HG03280 (cell line): ENCODE measurements around the gene SLC7A10.

Source experiments
- ATAC-seq: cut with Tn5 transposase; IDR thresholded peaks from one replicate; pipeline ENCODE4 v1.9.1; 2021; ENCODE audit warnings: mild to moderate bottlenecking, moderate library complexity; ENCODE audit not compliant: unreplicated experiment

Gene SLC7A10

DNA sequence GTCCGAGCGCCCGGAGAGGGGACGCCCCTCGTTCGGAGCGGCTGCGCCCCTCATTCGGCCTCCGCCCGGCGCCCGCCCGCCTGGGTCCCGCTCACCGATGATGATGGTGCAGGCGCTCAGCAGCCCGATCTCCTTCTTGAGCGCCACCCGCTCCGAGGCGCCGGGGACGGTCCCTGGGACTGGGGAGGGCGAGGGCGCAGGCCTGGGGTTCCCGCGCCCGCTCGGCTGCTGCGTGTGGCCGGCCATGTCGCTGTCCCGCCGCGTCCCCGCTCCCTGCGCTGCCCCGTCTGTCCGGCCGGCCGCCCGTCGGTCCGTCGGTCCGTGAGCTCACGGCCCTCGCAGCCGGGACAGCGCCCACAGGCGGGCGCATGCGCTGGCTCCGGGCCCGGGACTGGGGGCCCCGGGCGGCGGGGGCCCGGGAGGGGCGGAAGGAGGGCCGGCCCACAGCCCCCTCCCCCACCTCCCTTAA is at the start of gene SLC7A10:
SLC7A10 (minus strand) TSS at position 393 of the 469 bp plus-strand sequence; CDS start at position 246, 147 bp downstream.
- no peak for ATAC-seq

DNA sequence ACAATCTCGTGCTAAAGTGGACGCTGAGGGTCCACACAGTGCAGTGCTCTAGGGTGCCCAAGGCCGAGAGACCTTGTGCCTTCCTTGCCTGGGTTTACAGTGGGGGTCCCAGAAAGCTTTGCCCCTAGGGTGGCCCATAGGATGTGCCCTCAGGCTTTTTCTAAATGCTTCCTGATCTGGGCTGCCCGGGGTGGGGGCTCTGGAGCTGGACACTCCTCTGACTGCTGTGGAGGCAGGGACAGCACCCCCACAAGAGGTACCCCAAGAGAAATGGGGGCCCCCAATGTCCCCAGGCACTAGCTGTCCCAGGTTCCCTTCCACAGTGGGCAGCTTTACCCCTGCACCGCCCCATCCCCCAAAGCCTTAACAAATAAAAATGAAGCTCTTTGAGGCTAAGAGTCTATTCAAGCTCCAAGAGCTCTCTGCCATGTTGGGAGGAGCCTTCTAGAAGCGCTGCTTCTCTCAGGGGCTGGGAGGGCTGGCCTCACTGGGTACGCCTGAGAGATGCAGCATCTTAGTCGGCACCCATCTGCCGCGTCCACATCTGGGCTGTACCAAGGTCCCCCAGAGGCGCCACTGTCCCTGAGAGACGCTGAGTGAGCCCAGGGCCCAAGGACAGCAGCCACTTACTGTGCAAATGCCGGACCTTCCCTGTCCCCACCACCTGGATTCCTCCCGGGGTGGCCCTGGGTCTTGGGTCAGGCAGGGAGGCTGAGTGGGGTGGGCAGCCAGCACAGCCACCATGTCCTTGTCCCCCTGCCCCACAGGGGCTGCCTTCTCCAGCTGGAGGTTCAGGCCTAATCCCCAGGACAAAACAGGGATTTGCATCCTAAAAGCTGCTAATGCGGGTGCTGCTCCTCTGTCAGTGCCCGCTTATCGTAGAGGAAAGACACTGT is 49.3 kb upstream of the SLC7A10 start:
- ATAC-seq: no peak

DNA sequence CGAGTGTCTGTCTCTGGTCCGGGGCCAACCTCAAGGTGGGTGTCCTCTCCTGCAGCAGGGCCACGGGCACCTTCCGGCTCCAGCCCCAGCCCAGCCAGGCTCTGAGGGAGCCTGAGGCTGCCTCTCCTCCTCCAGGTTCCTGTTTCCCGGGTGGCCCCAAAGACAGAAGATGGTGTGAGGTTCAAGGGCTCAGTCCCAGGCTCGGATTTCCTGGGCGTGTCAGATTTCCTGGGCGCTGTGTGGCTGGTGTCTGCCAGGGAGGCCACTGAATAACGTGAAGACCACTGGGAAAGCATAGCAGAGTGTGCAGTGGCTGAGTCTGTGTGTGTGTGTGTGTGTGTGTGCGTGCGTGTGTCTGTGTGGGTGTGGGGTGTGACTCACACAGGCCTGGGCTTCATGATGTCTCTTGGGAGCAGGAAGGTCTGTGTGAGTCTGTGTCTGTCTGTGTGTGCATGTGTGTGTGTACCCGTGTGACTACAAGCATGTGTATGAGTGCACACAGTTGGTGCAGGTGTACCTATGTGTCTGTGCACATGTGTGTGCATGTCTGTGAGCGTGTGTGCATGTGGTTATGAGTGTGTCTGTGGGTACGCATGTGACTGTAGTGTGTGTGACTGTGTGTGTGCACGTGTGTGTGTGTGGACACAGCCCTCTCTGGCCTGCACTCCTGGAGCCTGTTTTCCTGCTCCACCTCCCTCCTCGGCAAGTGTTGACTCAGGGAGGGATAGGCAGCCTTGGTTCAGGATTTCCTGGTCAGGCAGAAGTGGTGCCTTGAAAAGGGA is 48.4 kb upstream of the SLC7A10 start:
- ATAC-seq: no peak

DNA sequence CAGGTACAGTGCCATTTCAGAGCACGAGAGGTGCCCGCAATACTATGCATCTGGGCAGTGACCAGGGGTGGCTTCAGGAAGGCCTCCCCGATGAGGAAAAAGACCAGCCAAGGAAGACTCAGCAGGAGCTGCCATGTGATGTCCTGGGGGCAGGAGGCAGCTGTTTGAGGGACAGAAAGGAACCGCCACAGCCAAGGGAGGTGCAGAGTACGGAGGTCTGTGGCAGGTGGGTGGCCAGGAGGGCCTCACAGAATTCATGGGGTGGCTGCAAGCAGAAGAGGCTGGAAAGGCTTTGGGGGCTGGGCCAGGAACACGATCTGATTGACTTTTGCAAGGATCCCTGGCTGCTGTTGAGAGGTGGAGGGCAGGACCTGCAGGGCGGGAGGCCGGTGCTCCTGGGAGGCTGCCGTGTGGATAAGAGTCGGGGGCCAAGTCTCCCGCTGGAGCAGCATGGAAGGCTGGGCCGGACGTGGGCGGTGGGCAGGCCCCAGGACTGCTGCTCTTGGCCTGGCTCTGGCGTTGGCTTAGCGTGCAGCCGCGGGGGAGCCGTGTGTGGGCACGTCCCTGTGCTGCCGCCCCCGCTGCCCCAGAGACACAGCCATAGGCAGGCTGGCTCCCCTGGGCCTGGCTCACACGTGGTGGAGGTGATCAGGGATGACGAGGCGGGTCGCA is 47.6 kb upstream of the SLC7A10 start:
- no peak for ATAC-seq

DNA sequence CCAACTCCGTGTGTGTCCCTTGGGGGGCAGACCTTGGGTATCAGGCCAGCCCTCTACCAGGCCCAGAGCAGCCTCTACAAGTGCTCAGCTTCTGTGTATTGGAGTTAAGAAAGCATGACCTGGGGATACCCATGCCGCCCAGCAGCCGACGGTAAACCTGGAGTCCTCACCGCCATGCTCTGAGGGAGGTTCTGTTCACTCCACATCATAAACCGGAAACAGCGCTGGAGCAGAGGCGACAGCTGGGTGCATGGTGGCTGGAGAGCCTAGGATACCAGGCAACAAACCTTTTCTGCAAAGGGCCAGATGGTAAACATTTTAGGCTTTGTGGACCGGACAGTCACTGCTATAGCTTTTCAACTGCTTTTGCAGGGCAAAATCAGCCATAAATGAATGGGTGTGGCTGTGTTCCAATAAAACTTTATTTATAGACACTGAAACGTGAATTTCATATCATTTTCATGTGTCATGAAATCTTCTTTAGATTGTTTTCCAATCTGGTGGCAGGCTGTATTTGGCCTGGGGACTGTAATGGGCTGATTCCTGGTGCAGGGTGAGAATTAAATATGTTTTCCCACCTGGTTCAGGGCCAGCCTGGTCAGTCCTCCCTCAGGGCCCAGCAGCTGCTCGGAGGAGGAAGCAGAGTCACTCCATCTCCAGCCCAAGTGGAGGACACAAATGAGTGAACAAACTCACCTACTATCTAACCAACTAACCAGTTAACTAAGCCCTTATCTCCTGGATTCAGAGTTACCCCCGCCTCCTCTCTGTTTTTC is 45.8 kb upstream of the SLC7A10 start:
- ATAC-seq: no peak

DNA sequence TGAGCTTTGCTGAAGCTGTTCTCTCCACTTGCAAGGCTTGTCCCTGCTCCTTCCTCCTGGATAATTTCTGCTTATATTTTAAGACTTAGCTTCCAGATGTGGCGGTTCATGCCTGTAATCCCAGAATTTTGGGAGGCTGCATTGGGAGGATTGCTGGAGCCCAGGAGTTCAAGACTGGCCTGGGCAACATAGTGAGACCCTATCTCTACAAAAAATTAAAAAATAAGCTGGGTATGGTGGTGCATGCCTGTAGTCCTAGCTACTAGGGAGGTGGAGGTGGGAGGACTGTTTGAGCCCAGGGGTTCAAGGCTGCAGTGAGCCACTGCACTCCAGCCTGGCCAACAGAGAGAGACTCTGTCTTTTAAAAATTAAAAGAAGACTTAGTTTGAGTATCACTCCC is 45.1 kb upstream of the SLC7A10 start:
- ATAC-seq: no peak

DNA sequence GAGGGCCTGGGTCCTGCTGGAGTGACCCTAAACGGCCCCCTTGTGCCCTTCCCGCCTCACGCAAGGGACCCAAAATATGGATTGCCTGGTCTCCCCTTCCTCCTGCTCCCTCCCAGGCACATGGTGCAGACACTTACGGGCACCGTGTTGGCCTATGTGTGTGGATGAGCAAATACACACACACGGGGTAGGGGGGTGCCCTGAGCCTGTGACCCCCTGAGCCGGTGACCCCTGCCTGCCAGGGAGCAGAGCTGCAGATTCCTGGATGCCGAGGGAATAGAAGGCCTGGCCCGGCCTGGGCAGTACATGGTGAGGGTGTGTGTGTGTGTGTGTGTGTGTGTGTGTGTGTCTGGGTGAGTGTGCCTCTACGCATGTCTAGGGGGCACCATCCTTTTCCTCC is 43.4 kb upstream of the SLC7A10 start:
- no peak for ATAC-seq

DNA sequence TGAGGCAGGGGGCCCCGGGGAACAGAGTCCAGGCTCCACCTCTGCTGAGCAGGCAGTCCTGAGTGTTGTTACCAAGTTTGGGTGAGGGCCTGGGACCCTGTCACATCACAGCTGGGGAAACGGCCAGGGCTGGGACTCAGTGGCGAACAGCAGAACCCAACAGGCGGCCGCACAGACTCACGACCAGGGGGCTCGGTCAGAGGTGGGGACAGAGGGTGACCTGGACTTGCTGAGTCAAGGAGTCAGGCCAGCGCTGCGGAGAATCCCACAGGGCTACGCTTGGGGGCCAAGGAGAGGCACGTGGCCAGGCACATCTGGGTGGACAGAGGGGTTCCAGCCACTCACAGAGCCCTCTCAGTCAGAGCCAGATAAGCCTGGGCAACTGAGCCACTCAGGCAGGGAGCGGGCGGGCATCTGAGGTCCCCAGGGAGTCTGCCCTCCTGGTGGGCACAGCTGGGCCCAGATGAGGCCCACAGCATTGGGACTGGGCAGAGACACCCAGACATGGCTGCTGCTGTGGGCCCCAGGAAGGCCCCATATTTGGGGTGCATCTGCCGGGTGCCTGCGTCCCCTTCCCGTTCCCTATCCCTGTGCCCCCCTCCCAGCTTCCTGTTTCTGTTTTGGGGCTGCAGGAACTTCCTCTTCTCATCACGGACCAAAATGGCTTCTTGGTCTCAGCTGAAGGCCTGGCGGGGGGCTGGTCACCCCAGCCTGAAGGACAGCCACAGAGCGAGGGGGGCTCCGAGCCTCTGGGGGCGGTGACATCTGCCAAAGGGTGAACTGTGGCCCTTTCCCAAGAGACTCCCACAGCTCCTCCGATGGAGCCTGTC is 42.7 kb upstream of the SLC7A10 start:
- ATAC-seq: no peak

DNA sequence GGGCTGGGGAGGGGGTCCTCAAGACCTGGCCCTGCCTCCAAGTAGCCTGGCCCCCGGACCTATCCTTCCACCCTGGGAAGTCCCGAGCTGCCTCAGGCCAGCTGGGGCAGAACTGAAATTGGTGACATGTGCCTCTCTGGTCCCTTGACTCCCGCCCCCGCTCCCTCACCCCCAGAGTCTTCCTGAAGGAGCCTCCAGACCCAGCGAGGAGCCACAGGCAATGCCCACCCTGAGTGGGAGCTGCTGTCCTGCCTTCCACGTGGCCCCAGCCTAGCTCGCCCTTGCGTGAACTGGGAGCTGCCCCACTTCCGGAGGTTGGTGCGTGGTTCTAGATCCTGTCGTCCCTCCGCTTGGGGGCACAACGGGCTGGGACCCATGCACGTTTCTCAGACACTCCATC is 42.1 kb upstream of the SLC7A10 start:
- ATAC-seq: no peak

DNA sequence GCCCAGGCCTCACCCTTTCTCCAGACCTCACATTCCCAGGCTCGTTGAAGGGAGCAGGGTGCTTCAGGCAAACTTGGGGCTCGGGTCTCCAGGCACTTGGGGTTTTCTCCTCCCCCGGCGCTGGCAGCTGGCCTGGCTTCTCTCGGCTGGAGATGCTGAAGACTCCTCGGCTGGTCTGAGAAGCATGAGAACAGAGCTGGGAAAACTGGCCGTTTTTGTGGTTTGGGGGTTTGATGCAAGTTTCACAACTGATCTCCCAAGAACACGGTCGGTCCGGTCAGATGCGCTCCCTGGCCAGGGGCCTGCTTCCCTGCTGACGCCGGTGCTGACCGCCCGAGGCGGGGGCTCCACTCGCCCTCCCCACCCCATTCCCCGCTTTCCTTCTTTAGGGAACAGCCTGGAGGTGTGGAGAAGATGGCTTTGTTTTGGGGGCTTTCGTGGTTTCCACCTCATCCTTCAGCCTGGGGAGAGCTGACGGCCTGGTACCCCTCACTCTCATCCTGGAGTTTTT is 41.4 kb upstream of the SLC7A10 start:
- ATAC-seq: no peak

DNA sequence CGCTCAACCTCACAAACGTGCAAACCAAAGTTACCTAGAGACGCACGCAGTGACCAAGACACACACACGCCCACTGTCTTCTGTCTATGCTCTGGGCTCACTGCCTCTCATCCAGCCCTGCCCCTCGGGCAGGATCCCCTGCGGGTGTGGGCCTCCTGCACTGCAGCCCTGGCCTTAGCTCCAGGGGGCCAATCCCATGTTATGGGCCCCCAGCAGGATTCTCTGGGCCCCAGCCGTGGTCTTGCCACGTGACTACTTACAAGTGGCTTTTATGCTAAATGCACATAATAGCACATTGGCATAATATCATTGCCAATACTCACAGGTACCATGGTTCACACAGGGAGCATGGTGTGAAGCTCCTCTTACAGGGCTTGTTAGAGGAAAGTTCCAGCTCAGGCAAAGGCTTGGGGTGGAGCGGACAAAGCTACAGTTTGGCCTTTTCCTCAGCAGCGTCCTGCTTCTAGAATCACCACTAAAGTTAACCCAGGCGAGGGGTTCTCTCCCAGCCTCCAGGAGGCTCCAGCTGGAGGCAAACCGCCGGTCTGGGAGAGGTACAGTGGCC is 39.3 kb upstream of the SLC7A10 start:
- no peak for ATAC-seq

DNA sequence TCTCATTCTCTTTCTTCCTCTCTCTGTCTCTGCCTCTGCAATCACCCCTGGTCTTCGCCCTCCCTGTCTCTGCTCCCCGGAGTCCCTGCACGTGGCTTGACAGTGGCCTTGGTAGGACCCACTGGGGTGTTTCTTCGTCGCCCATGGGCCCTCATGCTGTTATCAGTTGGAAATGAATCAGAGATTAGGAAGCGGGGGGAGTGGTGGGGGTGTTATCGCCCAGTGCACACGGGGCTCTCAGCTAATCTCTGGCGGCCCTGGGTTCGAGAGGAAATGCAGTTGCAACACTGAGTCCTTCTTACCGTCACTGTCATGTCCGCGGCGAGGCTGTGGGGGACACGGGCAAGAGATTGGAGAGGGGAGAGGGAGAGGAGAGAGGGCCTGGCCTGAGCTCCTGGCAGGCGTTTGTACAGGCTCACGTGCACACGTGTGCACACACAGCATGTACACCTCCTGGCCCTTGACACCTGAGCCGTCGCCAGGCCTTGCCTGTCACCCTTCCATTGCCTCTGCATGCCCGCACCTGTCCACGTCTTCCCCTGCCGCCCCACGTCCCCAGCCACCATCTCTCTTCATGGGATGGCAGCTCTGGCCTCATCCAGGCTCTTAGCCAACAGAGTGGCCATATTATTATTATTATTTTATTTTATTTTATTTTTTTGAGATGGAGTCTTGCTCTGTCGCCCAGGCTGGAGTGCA is 37.8 kb upstream of the SLC7A10 start:
- no peak for ATAC-seq

DNA sequence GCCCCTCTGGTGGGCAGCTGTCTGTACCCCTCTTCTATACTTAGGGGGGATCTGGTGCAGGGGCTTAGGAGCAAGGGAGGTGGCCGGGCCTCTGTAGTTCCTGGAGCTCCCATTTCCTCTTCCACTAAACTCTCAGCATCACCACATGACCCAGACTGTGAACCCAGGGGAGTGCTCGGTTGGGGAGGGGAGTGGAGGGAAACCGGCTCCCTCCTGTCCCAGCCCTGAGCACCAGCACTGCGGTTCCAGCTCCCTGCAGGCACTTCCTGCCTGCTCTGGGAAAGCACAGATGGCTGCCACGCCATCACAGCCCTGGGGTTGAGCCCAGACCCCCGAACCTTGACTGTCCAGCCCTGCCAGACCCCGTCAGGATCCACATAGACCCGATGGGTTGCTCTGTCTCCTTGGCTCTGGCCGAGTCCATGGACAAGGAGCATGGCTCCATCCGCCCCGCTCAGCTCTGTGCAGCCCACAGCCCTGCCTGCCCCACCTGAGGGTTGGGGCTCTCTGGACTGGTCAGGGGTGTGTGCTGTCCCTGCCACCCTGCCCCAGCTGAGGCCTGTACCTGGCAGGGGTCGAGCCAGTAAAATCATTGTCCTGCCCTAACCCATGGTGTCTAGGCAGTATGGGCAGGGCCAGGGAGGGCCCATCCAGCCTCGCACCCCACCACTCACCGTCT is 36.0 kb upstream of the SLC7A10 start:
- no peak for ATAC-seq

DNA sequence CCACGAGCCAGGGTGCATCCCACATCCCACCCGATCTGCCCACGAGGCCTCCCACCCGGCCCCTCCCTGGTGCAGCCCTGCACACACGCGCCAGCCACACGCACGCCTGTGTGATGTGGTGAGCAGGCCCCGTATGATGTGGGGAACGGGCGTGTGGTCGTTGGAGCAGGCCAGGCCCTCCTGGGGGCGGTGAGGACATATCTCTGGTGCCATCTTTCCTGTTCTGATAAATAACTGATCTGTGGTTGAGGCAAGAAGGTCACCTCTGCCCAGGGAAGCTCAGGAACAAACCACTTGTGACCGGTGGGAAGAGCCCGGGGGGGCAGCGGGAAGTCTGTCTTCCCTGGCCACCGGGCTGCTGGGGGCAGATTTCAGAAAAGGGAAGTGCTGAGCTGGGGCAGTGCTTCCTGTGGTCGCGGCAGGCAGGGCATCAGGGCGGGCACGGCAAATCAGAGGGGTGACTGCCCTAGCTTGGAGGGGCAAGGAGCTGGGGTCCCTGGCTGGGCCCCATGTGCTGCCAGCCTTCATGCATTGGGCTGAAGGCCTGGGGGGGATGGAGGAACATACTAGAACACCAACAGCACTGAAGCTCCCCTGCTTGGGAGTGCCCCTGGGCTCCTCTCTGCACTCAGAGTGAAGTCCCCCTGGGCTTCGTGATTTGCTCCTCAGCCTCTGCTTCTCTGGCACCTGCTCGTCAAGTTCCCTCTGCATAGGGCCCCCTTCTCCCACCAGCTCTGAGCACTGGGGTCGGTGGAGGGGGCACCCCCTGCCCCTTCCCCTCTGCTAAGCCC is 35.2 kb upstream of the SLC7A10 start:
- no peak for ATAC-seq

DNA sequence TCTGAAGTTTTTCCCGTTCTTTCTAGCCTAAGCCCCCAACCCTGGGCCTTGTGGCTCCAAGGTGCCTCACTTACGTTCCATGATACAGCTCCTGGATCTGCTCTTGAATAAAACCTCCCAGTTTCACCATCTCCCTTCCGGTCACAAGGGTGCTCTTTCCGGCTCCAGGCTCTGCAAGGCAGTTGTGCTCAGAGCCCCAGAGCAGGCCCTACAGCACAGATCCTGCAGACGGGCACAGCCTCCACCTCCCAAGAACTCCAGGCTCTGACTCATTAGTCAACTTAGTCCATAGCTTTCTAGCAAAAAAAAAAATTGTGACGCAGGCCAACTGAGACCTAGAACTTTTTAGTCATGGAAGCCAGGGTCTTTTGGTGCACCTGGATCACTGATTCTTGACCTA is 33.9 kb upstream of the SLC7A10 start:
- no peak for ATAC-seq

DNA sequence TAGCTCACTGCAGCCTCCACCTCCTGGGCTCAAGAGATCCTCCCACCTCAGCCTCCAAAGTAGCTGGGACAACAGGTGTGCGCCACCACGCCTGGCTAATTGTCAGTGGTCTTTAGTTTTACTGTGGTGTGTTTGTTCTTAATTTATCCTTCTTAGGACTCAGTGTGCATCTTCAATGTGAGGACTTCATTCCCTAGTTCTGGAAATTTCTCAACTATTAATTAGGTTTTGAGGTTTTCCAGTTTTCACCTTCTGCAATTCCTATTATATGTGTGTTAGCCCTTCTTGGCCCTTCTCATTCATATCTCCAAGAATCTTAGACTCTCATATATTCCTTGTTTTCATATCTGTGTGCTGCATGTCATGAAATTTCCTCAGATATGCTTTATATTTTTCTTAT is 32.2 kb upstream of the SLC7A10 start:
- no peak for ATAC-seq

DNA sequence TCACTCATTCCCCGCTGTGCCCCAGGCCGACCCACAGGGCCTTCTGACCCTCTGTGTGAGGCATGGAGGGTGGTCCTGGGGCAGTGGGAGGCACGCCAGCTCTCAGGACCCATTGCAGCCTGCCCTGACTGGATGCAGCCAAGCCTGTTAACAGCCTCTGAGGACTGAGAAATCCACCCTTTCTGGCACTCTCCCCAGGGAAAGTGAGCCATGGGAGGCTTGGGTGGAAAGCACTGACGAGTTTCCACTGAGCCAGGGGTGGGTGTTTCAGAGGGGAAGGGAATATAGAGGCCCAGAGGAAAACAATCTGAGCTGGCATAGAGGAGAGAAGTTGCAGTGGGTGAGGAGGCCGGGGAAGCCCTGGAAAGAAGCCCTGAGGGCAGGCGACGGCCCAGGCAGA is 30.6 kb upstream of the SLC7A10 start:
- no peak for ATAC-seq
